Trophoblast cell (in vitro differentiated cells and primary cell): ENCODE data around the gene CHCHD6.

ENCODE experiments used
- DNase-seq, 2 donors: peaks; one replicate each; pipeline ENCODE4 v3.0.0-alpha.2; 2016
- H2AFZ ChIP-seq: 2 replicates; pipeline ENCODE4 v1.6.1; 2013; ENCODE audit warnings: low read length, moderate library complexity, mild to moderate bottlenecking; ENCODE audit not compliant: insufficient read depth, poor library complexity
- H2AK5ac ChIP-seq: 2 replicates; pipeline ENCODE4 v1.6.1; 2013; ENCODE audit warnings: mild to moderate bottlenecking, low read length
- H2BK120ac ChIP-seq: 2 replicates; pipeline ENCODE4 v1.6.1; 2013; ENCODE audit warnings: low read length, mild to moderate bottlenecking, moderate library complexity; ENCODE audit not compliant: insufficient read depth, poor library complexity
- H2BK12ac ChIP-seq: 2 replicates; pipeline ENCODE4 v1.6.1; 2013; ENCODE audit warnings: mild to moderate bottlenecking, low read length, moderate library complexity
- H2BK5ac ChIP-seq: 2 replicates; pipeline ENCODE4 v1.6.1; 2013; ENCODE audit warnings: low read length, low read depth, moderate library complexity, mild to moderate bottlenecking; ENCODE audit not compliant: poor library complexity
- H3K14ac ChIP-seq: 2 replicates; pipeline ENCODE4 v1.6.1; 2013; ENCODE audit warnings: mild to moderate bottlenecking, low read length
- H3K18ac ChIP-seq: 2 replicates; pipeline ENCODE4 v1.6.1; 2013; ENCODE audit warnings: mild to moderate bottlenecking, low read length
- H3K23ac ChIP-seq: 2 replicates; pipeline ENCODE4 v1.6.1; 2013; ENCODE audit warnings: low read length
- H3K27ac ChIP-seq: 2 replicates; pipeline ENCODE4 v1.5.1; 2013; ENCODE audit warnings: low read depth, mild to moderate bottlenecking, inconsistent platforms, low read length, moderate library complexity
- H3K27me3 ChIP-seq: 2 replicates; pipeline ENCODE4 v1.6.1; 2013; ENCODE audit warnings: inconsistent platforms, mild to moderate bottlenecking, low read length, moderate library complexity; ENCODE audit not compliant: insufficient read depth
- H3K36me3 ChIP-seq, 2 experiments: 1 replicate in 1 of 2; 2 replicates in 1 of 2; pipeline ENCODE4 v1.6.1; 2013; ENCODE audit warnings: low read length in 2 of 2, mild to moderate bottlenecking in 2 of 2, moderate library complexity in 1 of 2; ENCODE audit not compliant: insufficient read depth in 2 of 2, control insufficient read depth in 1 of 2
- H3K4ac ChIP-seq: 2 replicates; pipeline ENCODE4 v1.6.1; 2013; ENCODE audit warnings: low read depth, mild to moderate bottlenecking, low read length, moderate library complexity
- H3K4me1 ChIP-seq, 2 experiments: 1 replicate in 1 of 2; 2 replicates in 1 of 2; pipeline ENCODE4 v1.6.1; 2013; ENCODE audit warnings: low read length in 2 of 2, mild to moderate bottlenecking in 2 of 2, moderate library complexity in 1 of 2; ENCODE audit not compliant: insufficient read depth in 2 of 2, control insufficient read depth in 1 of 2
- H3K4me2 ChIP-seq: 2 replicates; pipeline ENCODE4 v1.6.1; 2013; ENCODE audit warnings: inconsistent platforms, mild to moderate bottlenecking, low read length, moderate library complexity
- H3K4me3 ChIP-seq: 2 replicates; pipeline ENCODE4 v1.5.1; 2013; ENCODE audit warnings: mild to moderate bottlenecking, low read depth, low read length, inconsistent platforms
- H3K79me1 ChIP-seq: one replicate; pipeline ENCODE4 v1.6.1; 2013; ENCODE audit warnings: low read length
- H3K79me2 ChIP-seq: 2 replicates; pipeline ENCODE4 v1.6.1; 2013; ENCODE audit warnings: low read length, mild to moderate bottlenecking; ENCODE audit not compliant: control insufficient read depth, insufficient read depth, poor library complexity
- H3K9ac ChIP-seq: 2 replicates; pipeline ENCODE4 v1.6.1; 2013; ENCODE audit warnings: mild to moderate bottlenecking, low read length
- H3K9me3 ChIP-seq: 2 replicates; pipeline ENCODE4 v1.6.1; 2013; ENCODE audit warnings: low read depth, mild to moderate bottlenecking, control low read depth, inconsistent platforms, low read length; ENCODE audit not compliant: insufficient read depth
- H4K12ac ChIP-seq: 2 replicates; pipeline ENCODE4 v1.6.1; 2013; ENCODE audit warnings: low read depth, mild to moderate bottlenecking, low read length, moderate library complexity
- H4K8ac ChIP-seq: 2 replicates; pipeline ENCODE4 v1.6.1; 2013; ENCODE audit warnings: low read depth, mild to moderate bottlenecking, low read length, moderate library complexity
- H4K91ac ChIP-seq: one replicate; pipeline ENCODE4 v1.6.1; 2013; ENCODE audit warnings: low read depth, mild to moderate bottlenecking, low read length, moderate library complexity
- WGBS: extraction: QIAGEN DNeasy Blood & Tissue Kit; methylation state at CpG from one replicate; pipeline ENCODE4 v1.1.7; 2013; ENCODE audit warnings: missing lambda C conversion rate; ENCODE audit not compliant: insufficient read length, insufficient coverage; ENCODE audit errors: extremely low coverage; 5-methylcytosine and 5-hydroxymethylcytosine counted together

CHCHD6 gene

GRCh38 chr3:126742057-126742456 is 38.0 kb downstream of the CHCHD6 start:
- Histone ChIP-seq H4K12ac (no peak overlapping the region), H3K36me3 (no peaks in the 10 kb centered on the region), H4K91ac (no peak overlapping the region), H3K18ac (no peak overlapping the region), H2BK5ac (no peak overlapping the region), H4K8ac (no peak overlapping the region), H2BK120ac (no peak overlapping the region), H3K27me3 (no peaks in the 10 kb centered on the region), H2AK5ac (no peak overlapping the region), H3K4ac (no peak overlapping the region), H3K14ac (no peak overlapping the region), H3K4me1 (peaks cover 4 to 8% of the 10 kb centered on the region in 2 experiments), H2BK12ac (no peak overlapping the region), H3K79me1 (no peaks in the 10 kb centered on the region), H3K9ac (no peak overlapping the region), H3K9me3 (peaks cover 2% of the 10 kb centered on the region), H3K4me3 (no peak overlapping the region), H3K79me2 (no peaks in the 10 kb centered on the region), H3K4me2 (no peak overlapping the region), H3K23ac (no peak overlapping the region), H3K27ac (no peak overlapping the region), H2AFZ (no peak overlapping the region)
- no CpG with 5 or more reads among the region's 5 CpGs for WGBS
- DNase-seq, result no peak

- Histone ChIP-seq H4K91ac (no peak overlapping the region), H4K12ac (no peak overlapping the region), H3K4ac (no peak overlapping the region), H3K79me2 (no peaks in the 10 kb centered on the region), H2AK5ac (no peak overlapping the region), H3K4me2 (no peak overlapping the region), H3K36me3 (no peaks in the 10 kb centered on the region), H3K4me3 (no peak overlapping the region), H4K8ac (no peak overlapping the region), H3K14ac (no peak overlapping the region), H2AFZ (no peak overlapping the region), H3K79me1 (no peaks in the 10 kb centered on the region), H2BK5ac (no peak overlapping the region), H2BK120ac (no peak overlapping the region), H3K4me1 (peaks cover 5 to 8% of the 10 kb centered on the region in 2 experiments), H3K9ac (no peak overlapping the region), H3K27ac (no peak overlapping the region), H2BK12ac (no peak overlapping the region), H3K27me3 (no peaks in the 10 kb centered on the region), H3K23ac (no peak overlapping the region), H3K18ac (no peak overlapping the region), H3K9me3 (peaks cover 2% of the 10 kb centered on the region)
- no peak for DNase-seq
- no CpG with 5 or more reads among the region's 5 CpGs for WGBS
Measured at GRCh38 chr3:126743350-126743749, 39.3 kb downstream of the CHCHD6 start.

DNA sequence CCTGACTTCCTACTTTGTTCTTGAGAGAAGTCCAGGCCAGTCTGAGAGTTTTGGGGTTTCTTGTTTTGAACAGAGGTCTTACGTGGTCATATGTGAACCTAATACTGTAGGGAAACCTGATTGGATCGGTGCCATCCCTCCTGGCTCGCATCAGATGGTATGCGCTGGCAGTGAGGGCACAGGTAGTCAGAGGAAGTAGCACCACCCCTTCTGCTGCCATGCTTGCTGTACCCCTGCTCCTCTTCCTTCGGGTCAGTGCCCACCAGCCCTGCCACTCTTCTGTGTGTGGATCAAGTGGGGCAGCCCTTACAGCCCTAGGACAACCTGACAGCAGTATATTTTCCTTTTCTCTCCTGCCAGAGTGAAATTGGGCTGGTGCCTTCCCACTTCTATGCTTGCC is 39.7 kb downstream of the CHCHD6 start:
- Histone ChIP-seq H3K9ac (no peak overlapping the region), H2AK5ac (no peak overlapping the region), H2BK12ac (no peak overlapping the region), H3K4ac (no peak overlapping the region), H4K8ac (no peak overlapping the region), H3K27me3 (no peaks in the 10 kb centered on the region), H2AFZ (no peak overlapping the region), H3K79me1 (no peaks in the 10 kb centered on the region), H3K79me2 (no peaks in the 10 kb centered on the region), H3K4me1 (peaks cover 5 to 8% of the 10 kb centered on the region in 2 experiments), H4K12ac (no peak overlapping the region), H3K4me3 (no peak overlapping the region), H3K27ac (no peak overlapping the region), H3K36me3 (no peaks in the 10 kb centered on the region), H3K14ac (no peak overlapping the region), H3K18ac (no peak overlapping the region), H2BK5ac (no peak overlapping the region), H3K9me3 (peaks cover 2% of the 10 kb centered on the region), H3K23ac (no peak overlapping the region), H3K4me2 (no peak overlapping the region), H4K91ac (no peak overlapping the region), H2BK120ac (no peak overlapping the region)
- no peak for DNase-seq
- no CpG with 5 or more reads among the region's 5 CpGs for WGBS

GRCh38 chr3:126745760-126746394 is 41.8 kb downstream of the CHCHD6 start:
- Histone ChIP-seq H3K27ac (no peak overlapping the region), H3K27me3 (no peaks in the 10 kb centered on the region), H3K14ac (no peak overlapping the region), H2AK5ac (no peak overlapping the region), H2BK120ac (no peak overlapping the region), H3K4me1 (peaks cover 5 to 8% of the 10 kb centered on the region in 2 experiments), H4K91ac (no peak overlapping the region), H3K79me2 (no peaks in the 10 kb centered on the region), H3K79me1 (no peaks in the 10 kb centered on the region), H3K9me3 (no peaks in the 10 kb centered on the region), H2BK12ac (no peak overlapping the region), H4K12ac (no peak overlapping the region), H3K18ac (no peak overlapping the region), H3K36me3 (no peaks in the 10 kb centered on the region), H4K8ac (no peak overlapping the region), H3K4me2 (no peak overlapping the region), H2AFZ (no peak overlapping the region), H2BK5ac (no peak overlapping the region), H3K9ac (no peak overlapping the region), H3K4me3 (no peak overlapping the region), H3K4ac (no peak overlapping the region), H3K23ac (no peak overlapping the region)
- no CpG with 5 or more reads among the region's 6 CpGs for WGBS
- no peak for DNase-seq
